Measurements from ENCODE around the gene MLYCD.

Gene MLYCD

GRCh38 chr16:83935005-83935857 lies 36.3 kb downstream of the MLYCD start:
- Histone ChIP-seq H3K27ac (ENCODE audit: low read length) (no peak overlapping the region), H3K4me3 (ENCODE audit: low read length) (no peak overlapping the region), H3K4me1 (ENCODE audit: low read length) (no peaks in the 10 kb centered on the region), H2AFZ (ENCODE audit: low read depth, low read length) (no peak overlapping the region), H3K4me2 (ENCODE audit: low read length) (no peak overlapping the region), H3K27me3 (ENCODE audit: low read depth, low read length) (0 out of 2 replicates have a peak, but pooled peaks cover 5% of the 10 kb centered on the region), H3K9me3 (ENCODE audit: insufficient read depth, low read length) (no peaks in the 10 kb centered on the region), H4K20me1 (ENCODE audit: insufficient read depth, low read length) (no peaks in the 10 kb centered on the region), H3K79me2 (ENCODE audit: low read length) (no peaks in the 10 kb centered on the region), H3K9ac (ENCODE audit: low read length) (no peak overlapping the region), H3K36me3 (replicated peaks; ENCODE audit: low read depth, low read length) (no peaks in the 10 kb centered on the region)
- TF ChIP-seq, protein P1, sequence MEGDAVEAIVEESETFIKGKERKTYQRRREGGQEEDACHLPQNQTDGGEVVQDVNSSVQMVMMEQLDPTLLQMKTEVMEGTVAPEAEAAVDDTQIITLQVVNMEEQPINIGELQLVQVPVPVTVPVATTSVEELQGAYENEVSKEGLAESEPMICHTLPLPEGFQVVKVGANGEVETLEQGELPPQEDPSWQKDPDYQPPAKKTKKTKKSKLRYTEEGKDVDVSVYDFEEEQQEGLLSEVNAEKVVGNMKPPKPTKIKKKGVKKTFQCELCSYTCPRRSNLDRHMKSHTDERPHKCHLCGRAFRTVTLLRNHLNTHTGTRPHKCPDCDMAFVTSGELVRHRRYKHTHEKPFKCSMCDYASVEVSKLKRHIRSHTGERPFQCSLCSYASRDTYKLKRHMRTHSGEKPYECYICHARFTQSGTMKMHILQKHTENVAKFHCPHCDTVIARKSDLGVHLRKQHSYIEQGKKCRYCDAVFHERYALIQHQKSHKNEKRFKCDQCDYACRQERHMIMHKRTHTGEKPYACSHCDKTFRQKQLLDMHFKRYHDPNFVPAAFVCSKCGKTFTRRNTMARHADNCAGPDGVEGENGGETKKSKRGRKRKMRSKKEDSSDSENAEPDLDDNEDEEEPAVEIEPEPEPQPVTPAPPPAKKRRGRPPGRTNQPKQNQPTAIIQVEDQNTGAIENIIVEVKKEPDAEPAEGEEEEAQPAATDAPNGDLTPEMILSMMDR (IDR thresholded peaks at IDR 0.05; ENCODE audit: low read depth, low read length) = no peak
- no peak for TF ChIP-seq EZH2phosphoT487 (IDR thresholded peaks at IDR 0.05; ENCODE audit: low read depth)

DNA sequence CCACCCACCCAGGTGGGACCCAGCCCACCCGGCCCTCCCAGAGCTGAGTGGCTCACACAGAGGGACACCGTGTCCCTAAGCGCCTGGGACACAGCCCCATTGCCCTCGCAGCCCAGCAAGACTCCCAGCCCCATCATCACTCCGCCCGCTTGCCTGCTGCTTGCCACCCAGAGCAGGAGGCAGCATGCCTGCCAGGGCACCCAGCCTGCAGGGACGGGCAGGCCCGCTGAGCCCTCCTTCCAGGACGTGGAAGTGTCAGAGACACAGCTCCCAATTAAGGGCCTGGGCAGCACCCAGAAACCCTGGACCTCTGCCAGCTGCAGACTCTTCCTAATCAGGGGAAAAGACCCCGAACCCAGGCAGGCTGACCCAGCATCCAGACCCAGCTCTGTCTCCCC lies 36.9 kb downstream of the MLYCD start:
- no peak overlapping the region for H3K9ac ChIP-seq (ENCODE audit: low read length)
- no peak overlapping the region for H2AFZ ChIP-seq (ENCODE audit: low read depth, low read length)
- no peak overlapping the region for H3K27ac ChIP-seq (ENCODE audit: low read length)
- no peaks in the 10 kb centered on the region for H4K20me1 ChIP-seq (ENCODE audit: insufficient read depth, low read length)
- no peaks in the 10 kb centered on the region for H3K4me1 ChIP-seq (ENCODE audit: low read length)
- H3K79me2 ChIP-seq (ENCODE audit: low read length) = no peaks in the 10 kb centered on the region
- no peak overlapping the region for H3K4me2 ChIP-seq (ENCODE audit: low read length)
- no peaks in the 10 kb centered on the region for H3K36me3 ChIP-seq (replicated peaks; ENCODE audit: low read depth, low read length)
- 0 out of 2 replicates have a peak, but pooled peaks cover 5% of the 10 kb centered on the region for H3K27me3 ChIP-seq (ENCODE audit: low read depth, low read length)
- no peak for TF ChIP-seq EZH2phosphoT487 (IDR thresholded peaks at IDR 0.05; ENCODE audit: low read depth)
- TF ChIP-seq, protein P1 (IDR thresholded peaks at IDR 0.05; ENCODE audit: low read depth, low read length) = no peak
- H3K4me3 ChIP-seq (ENCODE audit: low read length) = no peak overlapping the region
- H3K9me3 ChIP-seq (ENCODE audit: insufficient read depth, low read length) = no peaks in the 10 kb centered on the region

GRCh38 chr16:83936581-83937165 lies 37.8 kb downstream of the MLYCD start:
- TF ChIP-seq EZH2phosphoT487 (IDR thresholded peaks at IDR 0.05; ENCODE audit: low read depth) = no peak
- TF ChIP-seq, protein P1 (IDR thresholded peaks at IDR 0.05; ENCODE audit: low read depth, low read length) = no peak
- Histone ChIP-seq H3K27ac (ENCODE audit: low read length) (no peak overlapping the region), H3K79me2 (ENCODE audit: low read length) (no peaks in the 10 kb centered on the region), H3K36me3 (replicated peaks; ENCODE audit: low read depth, low read length) (no peaks in the 10 kb centered on the region), H4K20me1 (ENCODE audit: insufficient read depth, low read length) (no peaks in the 10 kb centered on the region), H2AFZ (ENCODE audit: low read depth, low read length) (no peak overlapping the region), H3K27me3 (ENCODE audit: low read depth, low read length) (0 out of 2 replicates have a peak, but pooled peaks cover 5% of the 10 kb centered on the region), H3K4me2 (ENCODE audit: low read length) (no peak overlapping the region), H3K9me3 (ENCODE audit: insufficient read depth, low read length) (no peaks in the 10 kb centered on the region), H3K4me3 (ENCODE audit: low read length) (no peak overlapping the region), H3K4me1 (ENCODE audit: low read length) (no peaks in the 10 kb centered on the region), H3K9ac (ENCODE audit: low read length) (no peak overlapping the region)

DNA sequence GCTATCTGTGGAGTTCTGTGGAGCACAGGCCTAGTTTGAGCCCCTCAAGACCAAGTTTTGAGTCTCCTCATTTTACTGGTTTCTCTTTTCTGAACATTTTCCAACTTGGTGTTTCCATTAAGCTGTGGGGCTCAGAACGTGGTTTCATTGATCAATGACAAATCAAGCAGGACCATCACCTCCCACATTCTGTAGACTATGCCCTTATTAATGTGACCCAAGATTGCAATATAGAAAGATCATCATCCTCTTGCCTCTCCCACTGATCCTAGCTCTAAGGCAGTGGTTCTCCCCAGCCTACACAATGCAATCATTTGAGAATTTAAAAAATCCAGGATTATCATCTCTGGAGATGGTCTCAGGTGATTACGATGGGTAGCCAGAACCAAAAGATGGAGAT lies 38.4 kb downstream of the MLYCD start:
- Histone ChIP-seq H3K4me2 (ENCODE audit: low read length) (no peak overlapping the region), H3K9me3 (ENCODE audit: insufficient read depth, low read length) (no peaks in the 10 kb centered on the region), H3K4me3 (ENCODE audit: low read length) (no peak overlapping the region), H3K27me3 (ENCODE audit: low read depth, low read length) (0 out of 2 replicates have a peak, but pooled peaks cover 5% of the 10 kb centered on the region), H2AFZ (ENCODE audit: low read depth, low read length) (no peak overlapping the region), H3K36me3 (replicated peaks; ENCODE audit: low read depth, low read length) (no peaks in the 10 kb centered on the region), H3K27ac (ENCODE audit: low read length) (no peak overlapping the region), H3K9ac (ENCODE audit: low read length) (no peak overlapping the region), H3K79me2 (ENCODE audit: low read length) (no peaks in the 10 kb centered on the region), H4K20me1 (ENCODE audit: insufficient read depth, low read length) (no peaks in the 10 kb centered on the region), H3K4me1 (ENCODE audit: low read length) (no peaks in the 10 kb centered on the region)
- TF ChIP-seq, protein P1 (IDR thresholded peaks at IDR 0.05; ENCODE audit: low read depth, low read length) = no peak
- no peak for TF ChIP-seq EZH2phosphoT487 (IDR thresholded peaks at IDR 0.05; ENCODE audit: low read depth)
